OCI-LY7 (cell line): ENCODE data around the gene LAMB3. TPM values are rescaled to one million over a fixed set of nuclear protein-coding genes. Genes with fewer than 3 reads are reported as not detected.

Experiments
- BruUV-seq: library from RNA; stranded (reverse); fragments of 400-500 nt; replicated peaks from 2 replicates; lab custom pipeline; 2021; lab: Mats Ljungman, UMichigan
- CTCF ChIA-PET: fragments of 300-600 bp; sonication (Branson Sonifier 250); formaldehyde crosslinking; loops from one replicate; lab custom pipeline; 2022; ENCODE audit warnings: antibody characterized with exemption; ENCODE audit not compliant: unreplicated experiment; lab: Charles Lee
- POLR2A ChIA-PET: fragments of 300-600 bp; sonication (Branson Sonifier 250); formaldehyde crosslinking; loops from one replicate; lab custom pipeline; 2022; ENCODE audit warnings: antibody characterized with exemption; lab: Charles Lee
- DNase-seq: peaks from one replicate; pipeline ENCODE4 v3.0.0-alpha.2; 2015; ENCODE audit warnings: low spot score
- H2AFZ ChIP-seq: fragments of 200-600 bp; sonication (generic), shearing (Covaris generic); 2 replicates; pipeline ENCODE4 v1.6.1; 2014; ENCODE audit warnings: mild to moderate bottlenecking, antibody characterized with exemption, low read length, moderate library complexity
- H3K27ac ChIP-seq: fragments of 200-600 bp; sonication (generic); 2 replicates; pipeline ENCODE4 v1.5.1; 2014; ENCODE audit warnings: mixed run types, low read depth, mild to moderate bottlenecking, moderate library complexity, low read length, inconsistent platforms; ENCODE audit not compliant: poor library complexity, severe bottlenecking
- H3K36me3 ChIP-seq: fragments of 200-600 bp; sonication (generic); 2 replicates; pipeline ENCODE4 v1.6.1; 2014; ENCODE audit warnings: mild to moderate bottlenecking, antibody characterized with exemption, low read length, moderate library complexity, mixed read lengths; ENCODE audit not compliant: insufficient read depth
- H3K4me1 ChIP-seq: fragments of 200-600 bp; sonication (generic); 2 replicates; pipeline ENCODE4 v1.5.1; 2014; ENCODE audit warnings: mild to moderate bottlenecking, low read length; ENCODE audit not compliant: insufficient read depth, poor library complexity, severe bottlenecking
- H3K4me2 ChIP-seq: fragments of 200-600 bp; sonication (generic); 2 replicates; pipeline ENCODE4 v1.6.1; 2014; ENCODE audit warnings: mild to moderate bottlenecking, low read length
- H3K4me3 ChIP-seq: fragments of 200-600 bp; sonication (generic); 2 replicates; pipeline ENCODE4 v1.5.1; 2014; ENCODE audit warnings: mild to moderate bottlenecking, low read depth, low read length; ENCODE audit not compliant: poor library complexity, severe bottlenecking
- H3K79me2 ChIP-seq: fragments of 200-600 bp; sonication (generic); 2 replicates; pipeline ENCODE4 v1.6.1; 2016; ENCODE audit warnings: low read depth, mild to moderate bottlenecking, low read length, moderate library complexity, mixed read lengths; ENCODE audit not compliant: insufficient read depth
- H3K9me2 ChIP-seq: fragments of 200-600 bp; sonication (generic); 2 replicates; pipeline ENCODE4 v1.6.1; 2016; ENCODE audit warnings: mild to moderate bottlenecking, low read length, mixed read lengths; ENCODE audit not compliant: insufficient read depth
- H3K9me3 ChIP-seq: fragments of 200-600 bp; sonication (generic); 2 replicates; pipeline ENCODE4 v1.6.1; 2014; ENCODE audit warnings: mild to moderate bottlenecking, mixed run types, low read length, mixed read lengths
- H4K20me1 ChIP-seq: fragments of 200-600 bp; sonication (generic); 2 replicates; pipeline ENCODE4 v1.6.1; 2014; ENCODE audit warnings: mild to moderate bottlenecking, antibody characterized with exemption, low read length, moderate library complexity, mixed read lengths; ENCODE audit not compliant: insufficient read depth
- EZH2phosphoT487 ChIP-seq: fragments of 200-600 bp; sonication (generic); IDR thresholded peaks from 2 replicates; pipeline ENCODE4 v1.6.1; 2018; ENCODE audit warnings: low read depth, borderline replicate concordance, mild to moderate bottlenecking, mixed run types, antibody characterized with exemption, low read length, moderate library complexity, mixed read lengths
- intact Hi-C: fragments of 100-400 bp; cut with micrococcal nuclease; formaldehyde crosslinking; loops from one replicate; pipeline ENCODE4 v1.10.0; 2022; ENCODE audit not compliant: unreplicated experiment
- total RNA-seq, 2 experiments: library from RNA; depleted of rRNA in 1 of 2; stranded (reverse); fragments of >200 nt in 1 of 2; shearing (Covaris generic) in 1 of 2; gene quantifications; 2 replicates each; pipeline ENCODE4 v1.2.3, GENCODE V29; 2014 to 2022
- TF ChIP-seq, protein P1 (sequence below): fragments of 200-600 bp; sonication (generic); conservative IDR thresholded peaks from 2 replicates; pipeline ENCODE4 v1.5.1; 2014; ENCODE audit warnings: mild to moderate bottlenecking, antibody characterized with exemption, low read length, moderate library complexity, mixed read lengths

LAMB3 gene
- total RNA-seq, 2 experiments from 2014 or later = 0.41 to 0.46 TPM

- no peak overlapping the region for H2AFZ ChIP-seq
- no peak overlapping the region for H3K27ac ChIP-seq
- ChIA-PET CTCF (no interaction called here), POLR2A (interaction anchor here (0.8 kb wide), 1 partner anchor 189 kb away, joined by 6 read pairs; no protein-coding TSS in a partner anchor)
- no peaks in the 10 kb centered on the region for H3K9me3 ChIP-seq
- intact Hi-C loops = no loop called here
- no TSS peak for BruUV-seq
- no peaks in the 10 kb centered on the region for H3K9me2 ChIP-seq
- no peak overlapping the region for H3K4me2 ChIP-seq
- DNase-seq = no peak
- TF ChIP-seq, protein P1, sequence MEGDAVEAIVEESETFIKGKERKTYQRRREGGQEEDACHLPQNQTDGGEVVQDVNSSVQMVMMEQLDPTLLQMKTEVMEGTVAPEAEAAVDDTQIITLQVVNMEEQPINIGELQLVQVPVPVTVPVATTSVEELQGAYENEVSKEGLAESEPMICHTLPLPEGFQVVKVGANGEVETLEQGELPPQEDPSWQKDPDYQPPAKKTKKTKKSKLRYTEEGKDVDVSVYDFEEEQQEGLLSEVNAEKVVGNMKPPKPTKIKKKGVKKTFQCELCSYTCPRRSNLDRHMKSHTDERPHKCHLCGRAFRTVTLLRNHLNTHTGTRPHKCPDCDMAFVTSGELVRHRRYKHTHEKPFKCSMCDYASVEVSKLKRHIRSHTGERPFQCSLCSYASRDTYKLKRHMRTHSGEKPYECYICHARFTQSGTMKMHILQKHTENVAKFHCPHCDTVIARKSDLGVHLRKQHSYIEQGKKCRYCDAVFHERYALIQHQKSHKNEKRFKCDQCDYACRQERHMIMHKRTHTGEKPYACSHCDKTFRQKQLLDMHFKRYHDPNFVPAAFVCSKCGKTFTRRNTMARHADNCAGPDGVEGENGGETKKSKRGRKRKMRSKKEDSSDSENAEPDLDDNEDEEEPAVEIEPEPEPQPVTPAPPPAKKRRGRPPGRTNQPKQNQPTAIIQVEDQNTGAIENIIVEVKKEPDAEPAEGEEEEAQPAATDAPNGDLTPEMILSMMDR = no peak
- TF ChIP-seq EZH2phosphoT487 = no peak
- H3K36me3 ChIP-seq = no peaks in the 10 kb centered on the region
- no peaks in the 10 kb centered on the region for H4K20me1 ChIP-seq
- no peaks in the 10 kb centered on the region for H3K4me1 ChIP-seq
- H3K79me2 ChIP-seq = no peaks in the 10 kb centered on the region
- H3K4me3 ChIP-seq = no peak overlapping the region
Measured at GRCh38 chr1:209652873-209653401, 712 bp upstream of the LAMB3 start.

- H2AFZ ChIP-seq = no peak overlapping the region
- ChIA-PET POLR2A (interaction anchor here (0.5 kb wide), 1 partner anchor 9 kb away, joined by 3 read pairs; no protein-coding TSS in a partner anchor), CTCF (no interaction called here)
- H3K9me2 ChIP-seq = no peaks in the 10 kb centered on the region
- no TSS peak for BruUV-seq
- no peaks in the 10 kb centered on the region for H3K79me2 ChIP-seq
- no peaks in the 10 kb centered on the region for H3K9me3 ChIP-seq
- H3K4me2 ChIP-seq = no peak overlapping the region
- no peaks in the 10 kb centered on the region for H4K20me1 ChIP-seq
- H3K4me1 ChIP-seq = no peaks in the 10 kb centered on the region
- no peak for DNase-seq
- no peak overlapping the region for H3K27ac ChIP-seq
- no peaks in the 10 kb centered on the region for H3K36me3 ChIP-seq
- no peak overlapping the region for H3K4me3 ChIP-seq
- TF ChIP-seq, protein P1 = no peak
- TF ChIP-seq EZH2phosphoT487 = no peak
- intact Hi-C loops = no loop called here
Measured at GRCh38 chr1:209651138-209651587, 1.1 kb downstream of the LAMB3 start.

DNA sequence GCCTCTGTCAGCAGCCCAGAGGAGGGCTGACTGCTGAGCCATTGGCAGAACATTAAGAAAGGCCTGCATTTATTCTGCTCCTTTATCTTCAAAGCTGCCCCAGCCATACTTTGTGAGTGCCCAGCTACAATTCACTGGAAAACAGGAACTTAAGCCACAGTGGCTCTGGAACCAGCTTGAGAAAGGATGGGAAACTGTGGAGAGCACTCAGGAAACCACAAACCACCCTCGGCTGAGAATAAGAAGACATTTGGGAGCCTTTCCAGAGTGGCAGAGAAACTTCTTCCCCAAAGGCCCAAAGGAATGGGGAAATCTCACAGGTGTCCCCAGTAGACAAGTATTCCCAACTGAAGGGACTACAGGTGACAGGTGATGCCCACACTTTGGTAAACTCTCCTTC is 1.8 kb downstream of the LAMB3 start:
- DNase-seq = no peak
- H3K9me2 ChIP-seq = no peaks in the 10 kb centered on the region
- TF ChIP-seq EZH2phosphoT487 = no peak
- TF ChIP-seq, protein P1 = no peak
- no peaks in the 10 kb centered on the region for H4K20me1 ChIP-seq
- H3K4me1 ChIP-seq = no peaks in the 10 kb centered on the region
- H3K9me3 ChIP-seq = no peaks in the 10 kb centered on the region
- intact Hi-C loops = no loop called here
- no TSS peak for BruUV-seq
- ChIA-PET CTCF (no interaction called here), POLR2A (no interaction called here)
- no peak overlapping the region for H3K4me2 ChIP-seq
- H3K27ac ChIP-seq = no peak overlapping the region
- no peak overlapping the region for H2AFZ ChIP-seq
- no peaks in the 10 kb centered on the region for H3K36me3 ChIP-seq
- H3K4me3 ChIP-seq = no peak overlapping the region
- no peaks in the 10 kb centered on the region for H3K79me2 ChIP-seq
